Measurements from ENCODE around the gene CACNA1D.

Gene CACNA1D

GRCh38 chr3:53807117-53807810 is 312.9 kb downstream of the CACNA1D start:
- no peak for TF ChIP-seq CTCF (IDR thresholded peaks at IDR 0.05; ENCODE audit: control extremely low read depth, extremely low read depth, low read depth, missing control alignments)
- CTCF ChIA-PET: no interaction called here
- POLR2A ChIA-PET: no interaction called here
- DNase-seq (ENCODE audit: extremely low spot score): no peak

GRCh38 chr3:53808496-53808895 is 314.1 kb downstream of the CACNA1D start:
- ChIA-PET CTCF (no interaction called here), POLR2A (no interaction called here)
- DNase-seq (ENCODE audit: extremely low spot score): no peak
- TF ChIP-seq CTCF (IDR thresholded peaks at IDR 0.05; ENCODE audit: control extremely low read depth, extremely low read depth, low read depth, missing control alignments): no peak

DNA sequence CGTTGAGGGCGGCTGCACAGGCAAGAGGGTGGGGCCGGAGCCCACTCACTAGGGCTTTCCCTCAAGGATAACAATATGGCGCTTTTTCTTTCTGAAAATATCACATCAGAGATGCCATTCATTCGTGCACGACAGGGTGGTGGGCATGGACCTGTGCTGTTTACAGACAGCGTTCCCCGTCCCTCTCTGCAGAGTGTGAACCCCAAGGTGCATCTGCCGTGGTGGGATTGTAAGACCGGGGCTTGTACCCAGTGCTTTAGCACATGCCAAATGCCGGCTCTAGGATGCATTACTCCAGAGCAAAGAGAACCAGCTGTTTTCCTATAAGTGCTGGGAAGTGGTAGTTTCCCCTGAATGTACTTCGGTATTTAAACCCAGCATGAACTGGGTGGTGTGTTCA is 314.9 kb downstream of the CACNA1D start:
- ChIA-PET CTCF (interaction anchor here (1.6 kb wide), 1 partner anchor 13 kb away, joined by 4 read pairs; no protein-coding TSS in a partner anchor), POLR2A (no interaction called here)
- no peak for TF ChIP-seq CTCF (IDR thresholded peaks at IDR 0.05; ENCODE audit: control extremely low read depth, extremely low read depth, low read depth, missing control alignments)
- no peak for DNase-seq (ENCODE audit: extremely low spot score)

DNA sequence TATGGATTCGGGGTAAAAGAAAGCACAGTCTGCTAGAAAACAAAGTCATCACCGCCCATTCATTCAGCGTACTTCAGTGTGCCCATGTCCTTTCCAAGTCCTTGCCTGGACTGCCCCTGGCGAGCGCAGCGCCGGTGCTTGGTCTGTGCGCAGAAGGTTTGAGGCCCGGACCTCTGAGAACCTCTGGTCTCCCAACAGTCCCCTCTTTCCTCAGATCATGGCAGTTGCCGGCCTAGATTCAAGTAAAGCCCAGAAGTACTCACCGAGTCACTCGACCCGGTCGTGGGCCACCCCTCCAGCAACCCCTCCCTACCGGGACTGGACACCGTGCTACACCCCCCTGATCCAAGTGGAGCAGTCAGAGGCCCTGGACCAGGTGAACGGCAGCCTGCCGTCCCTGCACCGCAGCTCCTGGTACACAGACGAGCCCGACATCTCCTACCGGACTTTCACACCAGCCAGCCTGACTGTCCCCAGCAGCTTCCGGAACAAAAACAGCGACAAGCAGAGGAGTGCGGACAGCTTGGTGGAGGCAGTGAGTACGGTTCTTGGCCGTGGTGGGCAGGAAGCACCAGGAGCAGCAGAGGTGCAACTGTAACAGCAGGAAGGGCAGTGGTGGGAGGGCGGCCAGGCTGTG is 315.5 kb downstream of the CACNA1D start:
- no peak for TF ChIP-seq CTCF (IDR thresholded peaks at IDR 0.05; ENCODE audit: control extremely low read depth, extremely low read depth, low read depth, missing control alignments)
- ChIA-PET POLR2A (no interaction called here), CTCF (interaction anchor here (1.6 kb wide), 1 partner anchor 12 kb away, joined by 4 read pairs; no protein-coding TSS in a partner anchor)
- DNase-seq (ENCODE audit: extremely low spot score): no peak

- ChIA-PET CTCF (interaction anchor here (1.0 kb wide), 1 partner anchor 436 kb away, joined by 3 read pairs; no protein-coding TSS in a partner anchor), POLR2A (no interaction called here)
- TF ChIP-seq CTCF (IDR thresholded peaks at IDR 0.05; ENCODE audit: control extremely low read depth, extremely low read depth, low read depth, missing control alignments): no peak
- no peak for DNase-seq (ENCODE audit: extremely low spot score)
Measured at GRCh38 chr3:53811143-53811927, 316.9 kb downstream of the CACNA1D start.

DNA sequence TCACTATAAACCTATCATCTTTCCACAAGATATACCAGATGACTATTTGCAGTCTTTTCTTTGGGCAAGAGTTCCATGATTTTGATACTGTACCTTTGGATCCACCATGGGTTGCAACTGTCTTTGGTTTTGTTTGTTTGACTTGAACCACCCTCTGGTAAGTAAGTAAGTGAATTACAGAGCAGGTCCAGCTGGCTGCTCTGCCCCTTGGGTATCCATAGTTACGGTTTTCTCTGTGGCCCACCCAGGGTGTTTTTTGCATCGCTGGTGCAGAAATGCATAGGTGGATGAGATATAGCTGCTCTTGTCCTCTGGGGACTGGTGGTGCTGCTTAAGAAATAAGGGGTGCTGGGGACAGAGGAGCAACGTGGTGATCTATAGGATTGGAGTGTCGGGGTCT is 318.0 kb downstream of the CACNA1D start:
- ChIA-PET CTCF (no interaction called here), POLR2A (no interaction called here)

More for the DNA sequence above, 318.0 kb downstream of the CACNA1D start:
- TF ChIP-seq CTCF (IDR thresholded peaks at IDR 0.05; ENCODE audit: control extremely low read depth, extremely low read depth, low read depth, missing control alignments): no peak
- no peak for DNase-seq (ENCODE audit: extremely low spot score)

Data from GM10248 (cell line).